Fibroblast of the aortic adventitia (primary cell): ENCODE measurements around the gene IL22RA2. TPM values are rescaled to one million over a fixed set of nuclear protein-coding genes. Genes with fewer than 3 reads are reported as not detected.

ENCODE experiments used
- DNase-seq: peaks from one replicate; pipeline ENCODE4 v3.0.0-alpha.2; 2010; ENCODE audit warnings: low read depth
- H3K4me3 ChIP-seq: 2 replicates; pipeline ENCODE4 v1.5.1; 2011; ENCODE audit warnings: low read depth, mild to moderate bottlenecking, control low read depth, low read length, moderate library complexity
- total RNA-seq: library from RNA; depleted of rRNA; stranded (reverse); fragments of >200 nt; gene quantifications from 2 replicates; pipeline ENCODE4 v1.2.3, GENCODE V29; 2012; ENCODE audit warnings: low replicate concordance
- TF ChIP-seq, protein P1 (sequence below): IDR thresholded peaks from 2 replicates; pipeline ENCODE4 v1.5.1; 2011; ENCODE audit warnings: mild to moderate bottlenecking, low read length, control low read depth, inconsistent platforms; ENCODE audit not compliant: insufficient read depth

The IL22RA2 gene
- total RNA-seq, 1 donor: not detected

DNA sequence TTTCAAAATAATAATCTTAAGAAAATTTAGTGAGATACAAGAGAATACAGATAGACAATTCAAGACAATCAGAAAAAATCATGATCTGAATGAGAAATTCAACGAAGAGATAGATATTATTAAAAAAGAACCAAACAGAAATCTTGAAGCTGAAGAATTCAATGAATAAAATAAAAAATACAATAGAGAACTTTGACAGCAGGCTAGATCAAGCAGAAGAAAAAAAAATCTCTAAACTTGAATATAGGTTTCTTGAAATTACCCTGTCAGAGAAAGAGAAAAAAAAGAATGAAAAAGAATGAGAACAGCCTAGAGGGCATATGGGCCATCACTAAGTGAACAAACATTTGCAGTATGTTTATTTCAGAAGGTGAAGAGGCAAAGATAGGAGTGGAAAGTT is 39.0 kb downstream of the IL22RA2 start:
- H3K4me3 ChIP-seq: no peak overlapping the region
- DNase-seq: no peak
- TF ChIP-seq, protein P1, sequence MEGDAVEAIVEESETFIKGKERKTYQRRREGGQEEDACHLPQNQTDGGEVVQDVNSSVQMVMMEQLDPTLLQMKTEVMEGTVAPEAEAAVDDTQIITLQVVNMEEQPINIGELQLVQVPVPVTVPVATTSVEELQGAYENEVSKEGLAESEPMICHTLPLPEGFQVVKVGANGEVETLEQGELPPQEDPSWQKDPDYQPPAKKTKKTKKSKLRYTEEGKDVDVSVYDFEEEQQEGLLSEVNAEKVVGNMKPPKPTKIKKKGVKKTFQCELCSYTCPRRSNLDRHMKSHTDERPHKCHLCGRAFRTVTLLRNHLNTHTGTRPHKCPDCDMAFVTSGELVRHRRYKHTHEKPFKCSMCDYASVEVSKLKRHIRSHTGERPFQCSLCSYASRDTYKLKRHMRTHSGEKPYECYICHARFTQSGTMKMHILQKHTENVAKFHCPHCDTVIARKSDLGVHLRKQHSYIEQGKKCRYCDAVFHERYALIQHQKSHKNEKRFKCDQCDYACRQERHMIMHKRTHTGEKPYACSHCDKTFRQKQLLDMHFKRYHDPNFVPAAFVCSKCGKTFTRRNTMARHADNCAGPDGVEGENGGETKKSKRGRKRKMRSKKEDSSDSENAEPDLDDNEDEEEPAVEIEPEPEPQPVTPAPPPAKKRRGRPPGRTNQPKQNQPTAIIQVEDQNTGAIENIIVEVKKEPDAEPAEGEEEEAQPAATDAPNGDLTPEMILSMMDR: no peak

DNA sequence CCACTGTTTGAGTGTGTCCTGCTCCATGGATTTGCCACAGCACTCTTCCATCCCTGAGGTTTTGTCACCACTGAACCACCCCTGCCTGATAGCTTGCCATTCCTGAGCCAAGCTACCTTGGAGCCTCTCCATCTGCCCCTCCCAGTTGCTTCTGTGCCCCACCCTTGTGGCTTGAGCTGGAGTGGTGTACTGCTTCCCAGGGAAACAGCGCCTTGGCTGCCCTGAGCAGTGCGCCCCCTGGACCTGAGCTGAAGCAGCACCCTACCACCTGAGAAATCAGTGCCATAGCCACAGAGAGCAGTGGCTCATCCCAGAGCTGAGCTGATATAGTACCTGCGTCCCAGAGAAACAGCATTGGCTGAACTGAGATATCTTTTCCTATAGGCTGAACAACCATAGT is 40.3 kb downstream of the IL22RA2 start:
- H3K4me3 ChIP-seq: no peak overlapping the region
- TF ChIP-seq, protein P1: no peak
- DNase-seq: no peak

DNA sequence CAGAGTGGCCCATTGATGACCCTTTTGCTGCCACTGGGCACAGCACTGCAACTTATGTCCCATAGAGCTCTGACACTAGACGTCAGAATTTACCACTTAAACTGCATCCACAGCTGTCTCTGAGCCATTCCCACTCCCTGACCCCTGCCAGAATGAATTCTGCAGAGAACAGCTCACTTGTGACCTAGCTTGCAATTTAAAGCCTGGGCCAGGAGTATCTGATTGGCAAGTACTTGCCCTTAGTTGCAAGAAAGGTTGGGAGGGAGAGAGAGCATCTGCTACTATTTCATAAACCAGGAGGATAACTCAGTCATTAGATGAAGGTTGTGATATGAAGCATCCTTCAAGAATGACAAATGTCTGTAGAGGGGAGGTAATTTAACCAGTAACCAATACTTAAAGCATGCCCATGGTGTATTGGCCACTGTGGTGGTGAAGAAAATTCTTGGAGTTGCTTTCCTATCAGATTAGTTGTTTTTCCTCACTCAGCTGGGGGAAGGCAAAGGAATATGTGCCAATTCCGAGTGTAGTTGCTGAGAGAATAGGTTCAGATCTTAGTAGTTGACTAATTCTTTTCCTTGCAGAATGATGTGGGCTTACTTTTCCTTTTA is 46.5 kb downstream of the IL22RA2 start:
- H3K4me3 ChIP-seq: no peak overlapping the region
- DNase-seq: no peak
- TF ChIP-seq, protein P1: no peak

DNA sequence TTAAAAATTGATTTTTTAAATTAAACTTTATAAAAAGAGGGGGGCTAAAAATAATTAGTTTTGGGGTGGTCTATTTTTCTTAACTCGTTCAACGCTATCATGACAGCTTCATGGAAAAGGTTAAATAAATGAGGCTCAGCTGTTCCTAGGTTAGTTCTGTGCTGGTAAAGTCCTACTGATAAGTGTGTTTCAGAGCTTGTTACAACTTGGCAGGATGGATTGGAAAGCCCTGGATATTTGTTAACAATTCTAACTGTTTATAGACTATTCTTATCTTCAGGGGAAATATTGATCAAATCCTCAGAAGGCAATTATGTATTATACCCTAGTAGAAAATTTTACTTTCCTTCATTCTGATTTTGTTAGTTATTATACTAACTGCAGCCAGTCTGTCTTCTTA is 50.4 kb downstream of the IL22RA2 start:
- DNase-seq: no peak
- TF ChIP-seq, protein P1: no peak
- no peak overlapping the region for H3K4me3 ChIP-seq

DNA sequence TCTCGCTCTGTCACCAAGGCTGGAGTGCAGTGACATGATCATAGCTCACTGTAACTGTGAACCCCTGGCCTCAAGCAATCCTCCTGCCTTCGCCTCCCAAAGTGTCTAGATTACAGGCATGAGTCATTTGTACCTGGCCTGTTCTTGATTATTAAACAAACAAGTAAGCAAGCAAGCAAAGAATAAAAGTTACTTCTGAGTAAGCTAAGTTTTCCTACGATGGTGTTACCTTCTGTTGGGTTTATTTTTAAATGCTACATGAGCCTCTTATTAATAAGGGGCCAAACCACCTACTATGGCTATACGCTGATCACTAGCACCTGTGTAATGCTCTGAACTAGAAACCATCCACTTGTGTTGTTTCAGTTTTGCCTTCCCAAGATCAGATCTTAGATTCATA is 50.8 kb downstream of the IL22RA2 start:
- no peak for DNase-seq
- TF ChIP-seq, protein P1: no peak
- H3K4me3 ChIP-seq: no peak overlapping the region

DNA sequence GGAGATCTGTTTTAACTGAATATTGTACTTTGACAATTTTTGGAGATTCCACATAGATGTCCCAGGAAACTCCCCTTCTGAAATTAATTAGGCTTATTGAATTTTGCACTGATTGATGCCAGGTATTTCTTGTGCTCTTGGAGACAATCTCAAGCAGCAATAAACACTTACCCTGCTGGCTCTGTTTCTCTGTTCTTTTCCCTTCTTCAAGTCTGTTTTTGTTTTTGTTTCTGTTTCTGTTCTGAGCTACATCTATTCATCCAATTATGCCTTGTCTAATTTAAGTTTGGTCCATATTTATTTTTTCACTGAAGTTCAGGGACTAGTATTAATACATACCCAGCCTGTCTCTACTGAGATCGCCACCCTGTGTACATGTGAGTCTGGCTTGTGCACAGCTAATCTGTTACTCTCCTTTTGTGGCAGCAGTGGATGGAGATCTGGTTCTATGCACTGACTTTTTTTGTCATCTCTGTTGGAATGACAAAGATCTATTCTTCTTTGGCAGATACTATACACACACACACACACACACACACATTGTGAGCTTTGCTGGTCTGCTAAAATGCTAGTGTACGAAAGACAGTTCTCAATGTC is 51.9 kb downstream of the IL22RA2 start:
- no peak for DNase-seq
- TF ChIP-seq, protein P1: no peak
- no peak overlapping the region for H3K4me3 ChIP-seq

DNA sequence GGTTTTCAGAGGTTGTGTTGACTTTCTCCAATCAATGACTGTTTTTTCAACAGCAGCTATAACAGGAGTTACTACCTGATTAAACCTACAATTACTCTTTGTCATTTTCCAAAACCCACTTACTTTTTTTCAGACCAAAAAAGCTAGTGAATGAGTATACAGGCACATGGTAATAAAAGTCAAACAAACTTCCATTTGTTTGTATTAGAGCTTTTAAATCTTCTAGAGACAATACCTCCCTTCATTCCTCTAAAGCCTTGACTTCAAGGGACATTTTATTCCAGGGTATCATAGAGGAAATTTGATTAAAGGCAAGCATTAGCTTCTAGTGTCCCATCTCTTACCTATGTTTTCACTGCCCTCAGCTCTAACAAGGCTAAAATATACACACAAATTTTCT is 52.7 kb downstream of the IL22RA2 start:
- TF ChIP-seq, protein P1: no peak
- H3K4me3 ChIP-seq: no peak overlapping the region
- DNase-seq: no peak
